GM12874 (cell line): Measurements from ENCODE around the gene OLIG1.

Source experiments
- TF ChIP-seq, protein P1 (sequence below): IDR thresholded peaks from 2 replicates; pipeline ENCODE4 v1.5.1; 2011; ENCODE audit warnings: low read depth, mild to moderate bottlenecking, control low read depth, low read length, moderate library complexity; ENCODE audit not compliant: insufficient read depth

The OLIG1 gene

DNA sequence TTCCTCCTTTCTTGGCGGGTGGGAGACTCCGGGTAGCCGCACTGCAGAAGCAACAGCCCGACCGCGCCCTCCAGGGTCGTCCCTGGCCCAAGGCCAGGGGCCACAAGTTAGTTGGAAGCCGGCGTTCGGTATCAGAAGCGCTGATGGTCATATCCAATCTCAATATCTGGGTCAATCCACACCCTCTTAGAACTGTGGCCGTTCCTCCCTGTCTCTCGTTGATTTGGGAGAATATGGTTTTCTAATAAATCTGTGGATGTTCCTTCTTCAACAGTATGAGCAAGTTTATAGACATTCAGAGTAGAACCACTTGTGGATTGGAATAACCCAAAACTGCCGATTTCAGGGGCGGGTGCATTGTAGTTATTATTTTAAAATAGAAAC, 41.7 kb upstream of the OLIG1 start:
- TF ChIP-seq, protein P1, sequence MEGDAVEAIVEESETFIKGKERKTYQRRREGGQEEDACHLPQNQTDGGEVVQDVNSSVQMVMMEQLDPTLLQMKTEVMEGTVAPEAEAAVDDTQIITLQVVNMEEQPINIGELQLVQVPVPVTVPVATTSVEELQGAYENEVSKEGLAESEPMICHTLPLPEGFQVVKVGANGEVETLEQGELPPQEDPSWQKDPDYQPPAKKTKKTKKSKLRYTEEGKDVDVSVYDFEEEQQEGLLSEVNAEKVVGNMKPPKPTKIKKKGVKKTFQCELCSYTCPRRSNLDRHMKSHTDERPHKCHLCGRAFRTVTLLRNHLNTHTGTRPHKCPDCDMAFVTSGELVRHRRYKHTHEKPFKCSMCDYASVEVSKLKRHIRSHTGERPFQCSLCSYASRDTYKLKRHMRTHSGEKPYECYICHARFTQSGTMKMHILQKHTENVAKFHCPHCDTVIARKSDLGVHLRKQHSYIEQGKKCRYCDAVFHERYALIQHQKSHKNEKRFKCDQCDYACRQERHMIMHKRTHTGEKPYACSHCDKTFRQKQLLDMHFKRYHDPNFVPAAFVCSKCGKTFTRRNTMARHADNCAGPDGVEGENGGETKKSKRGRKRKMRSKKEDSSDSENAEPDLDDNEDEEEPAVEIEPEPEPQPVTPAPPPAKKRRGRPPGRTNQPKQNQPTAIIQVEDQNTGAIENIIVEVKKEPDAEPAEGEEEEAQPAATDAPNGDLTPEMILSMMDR, result no peak

DNA sequence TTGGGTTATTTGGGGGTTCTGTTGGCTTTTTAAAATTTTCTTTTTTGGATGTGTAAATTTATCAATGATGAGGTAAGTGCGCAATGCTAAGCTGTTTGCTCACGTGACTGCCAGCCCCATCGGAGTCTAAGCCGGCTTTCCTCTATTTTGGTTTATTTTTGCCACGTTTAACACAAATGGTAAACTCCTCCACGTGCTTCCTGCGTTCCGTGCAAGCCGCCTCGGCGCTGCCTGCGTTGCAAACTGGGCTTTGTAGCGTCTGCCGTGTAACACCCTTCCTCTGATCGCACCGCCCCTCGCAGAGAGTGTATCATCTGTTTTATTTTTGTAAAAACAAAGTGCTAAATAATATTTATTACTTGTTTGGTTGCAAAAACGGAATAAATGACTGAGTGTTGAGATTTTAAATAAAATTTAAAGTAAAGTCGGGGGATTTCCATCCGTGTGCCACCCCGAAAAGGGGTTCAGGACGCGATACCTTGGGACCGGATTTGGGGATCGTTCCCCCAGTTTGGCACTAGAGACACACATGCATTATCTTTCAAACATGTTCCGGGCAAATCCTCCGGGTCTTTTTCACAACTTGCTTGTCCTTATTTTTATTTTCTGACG, 41.1 kb upstream of the OLIG1 start:
- TF ChIP-seq, protein P1, result no peak

DNA sequence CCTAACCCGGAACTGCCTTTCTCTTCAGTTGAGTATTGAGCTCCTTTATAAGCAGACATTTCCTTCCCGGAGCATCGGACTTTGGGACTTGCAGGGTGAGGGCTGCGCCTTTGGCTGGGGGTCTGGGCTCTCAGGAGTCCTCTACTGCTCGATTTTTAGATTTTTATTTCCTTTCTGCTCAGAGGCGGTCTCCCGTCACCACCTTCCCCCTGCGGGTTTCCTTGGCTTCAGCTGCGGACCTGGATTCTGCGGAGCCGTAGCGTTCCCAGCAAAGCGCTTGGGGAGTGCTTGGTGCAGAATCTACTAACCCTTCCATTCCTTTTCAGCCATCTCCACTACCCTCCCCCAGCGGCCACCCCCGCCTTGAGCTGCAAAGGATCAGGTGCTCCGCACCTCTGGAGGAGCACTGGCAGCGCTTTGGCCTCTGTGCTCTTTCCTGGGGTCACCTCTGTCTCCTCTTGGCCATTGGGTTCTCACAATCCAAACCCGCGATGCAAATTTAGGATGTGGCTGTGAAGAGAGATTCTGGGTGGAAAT, 40.5 kb upstream of the OLIG1 start:
- TF ChIP-seq, protein P1, result no peak

DNA sequence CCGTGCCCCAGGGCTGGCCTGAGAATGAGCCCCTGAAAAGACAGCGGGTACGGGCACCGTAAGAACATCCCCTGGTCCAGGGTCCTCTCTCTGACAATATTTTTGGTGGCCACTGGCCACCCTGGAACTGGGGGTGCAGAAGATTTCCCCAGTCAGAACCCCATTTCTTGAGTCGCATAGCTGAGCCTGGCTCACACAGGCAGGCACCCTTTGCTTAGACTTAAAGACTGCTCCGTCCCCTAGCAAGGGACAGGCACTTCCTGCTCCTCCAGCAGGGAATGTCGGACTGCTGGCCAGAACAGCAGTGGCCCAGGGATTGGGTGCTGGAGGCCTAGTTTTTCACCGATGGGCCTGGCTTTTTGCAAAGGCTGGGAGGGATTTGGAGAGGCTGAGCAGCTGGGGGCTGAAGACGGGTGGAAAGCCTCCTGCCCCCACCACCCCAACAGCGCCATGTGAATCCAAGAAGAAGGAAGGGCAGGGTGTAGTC, 39.9 kb upstream of the OLIG1 start:
- TF ChIP-seq, protein P1, result no peak

DNA sequence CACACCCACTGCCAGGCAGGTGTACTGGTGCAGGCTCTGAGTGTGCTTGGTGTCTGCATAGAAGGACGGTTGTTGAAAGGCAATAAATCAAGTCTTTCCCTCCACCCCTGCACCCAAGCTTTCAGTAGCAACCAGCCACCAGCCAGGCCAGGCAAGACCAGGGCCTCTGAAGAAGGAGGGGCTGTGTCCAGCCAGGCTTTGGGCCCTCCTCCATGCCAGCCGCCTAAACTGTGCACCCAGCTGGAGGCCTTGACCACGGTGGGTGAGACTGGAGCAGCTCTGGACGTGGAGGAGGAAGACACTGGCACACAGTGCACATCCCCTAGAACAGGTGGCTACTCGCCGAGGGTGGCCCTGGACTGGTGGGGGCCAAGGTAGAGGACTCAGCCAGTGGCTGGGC, 39.3 kb upstream of the OLIG1 start:
- TF ChIP-seq, protein P1, result no peak

DNA sequence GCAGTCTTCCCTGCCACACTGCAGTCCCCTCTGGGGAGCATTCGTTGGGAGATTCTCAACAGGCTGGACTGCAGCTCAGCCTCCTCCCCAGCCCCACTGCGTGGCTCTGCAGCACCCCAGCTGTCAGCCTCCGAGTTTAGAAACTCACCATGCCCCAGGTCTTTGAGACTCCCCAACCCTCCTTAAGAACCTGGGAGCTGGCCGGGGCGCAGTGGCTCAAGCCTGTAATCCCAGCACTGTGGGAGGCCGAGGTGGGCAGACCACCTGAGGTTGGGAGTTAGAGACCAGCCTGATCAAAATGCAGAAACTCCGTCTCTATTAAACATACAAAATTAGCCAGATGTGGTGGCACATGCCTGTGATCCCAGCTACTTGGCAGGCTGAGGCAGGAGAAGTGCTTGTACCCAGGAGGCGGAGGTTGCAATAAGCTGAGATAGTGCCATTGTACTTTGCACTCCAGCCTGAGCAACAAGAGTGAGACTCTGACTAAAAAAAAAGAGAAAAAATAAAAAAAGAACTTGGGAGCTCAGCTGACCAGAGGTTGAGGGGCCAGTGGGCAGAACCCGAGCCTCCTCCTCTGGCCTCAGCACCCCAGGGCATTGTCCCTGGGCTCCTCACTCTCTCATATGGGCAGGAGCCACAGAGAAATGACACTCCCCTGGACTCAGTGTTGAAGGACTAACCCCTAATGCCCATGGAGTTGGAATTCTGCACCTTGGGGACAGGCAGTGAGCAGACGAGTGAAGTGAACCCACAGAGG, 38.6 kb upstream of the OLIG1 start:
- TF ChIP-seq, protein P1, result no peak

DNA sequence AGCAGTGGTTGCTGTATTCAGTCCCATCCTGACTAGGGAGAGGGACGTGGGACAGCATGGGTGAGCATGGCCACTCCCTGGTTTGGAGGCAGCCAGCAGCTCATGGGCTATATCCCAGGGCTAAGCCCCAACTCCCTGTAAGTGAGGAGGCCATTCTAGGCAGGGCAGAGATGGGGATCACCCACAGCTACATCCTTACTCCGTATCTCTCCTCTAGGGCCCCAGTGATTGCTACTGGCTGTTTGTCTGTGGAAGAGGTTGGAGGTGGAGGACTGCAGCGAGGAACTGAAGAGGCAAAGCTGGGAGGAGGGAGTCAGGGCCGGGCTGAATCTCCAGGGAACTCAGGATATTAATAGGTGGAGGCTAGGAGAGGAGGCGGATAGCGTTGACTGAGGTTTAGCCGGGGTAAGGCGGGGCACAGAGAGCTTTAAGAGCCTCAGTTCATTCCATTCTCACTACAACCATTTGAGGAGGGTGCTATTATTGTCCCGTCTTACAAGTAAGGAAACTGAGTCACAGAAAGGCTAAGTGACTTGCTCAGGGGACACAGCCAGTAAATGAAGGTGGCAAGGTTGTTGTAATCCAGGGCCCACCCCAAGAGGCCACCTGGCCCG, 37.4 kb upstream of the OLIG1 start:
- TF ChIP-seq, protein P1, result no peak
